ENCODE measurements around the gene SMOC2.

Gene SMOC2

DNA sequence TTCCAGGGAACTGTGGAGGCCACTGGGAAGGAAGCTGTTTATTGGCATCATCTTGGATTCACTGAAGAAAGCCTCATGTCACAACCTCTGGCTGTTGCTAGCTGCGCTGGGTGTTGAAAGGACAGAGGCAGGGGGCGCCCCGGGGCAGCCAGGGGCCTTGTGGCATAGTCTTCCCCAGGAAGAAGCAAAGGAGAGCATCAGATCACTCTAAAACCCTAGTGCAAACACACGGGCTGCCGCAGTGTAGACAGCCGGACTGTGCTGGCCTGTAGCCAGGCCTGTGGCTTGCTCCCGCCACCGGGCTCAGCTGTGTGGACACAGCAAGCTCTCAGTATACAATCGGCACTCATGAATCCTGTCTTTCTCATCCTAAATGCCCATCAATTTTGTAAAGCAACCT, 23.8 kb upstream of the SMOC2 start:
- peak; percentile 22; the same call in 1 of the 2 replicates for TF ChIP-seq RAD21 (IDR thresholded peaks at IDR 0.05; ENCODE audit: low read depth)
- TF ChIP-seq, protein P1, sequence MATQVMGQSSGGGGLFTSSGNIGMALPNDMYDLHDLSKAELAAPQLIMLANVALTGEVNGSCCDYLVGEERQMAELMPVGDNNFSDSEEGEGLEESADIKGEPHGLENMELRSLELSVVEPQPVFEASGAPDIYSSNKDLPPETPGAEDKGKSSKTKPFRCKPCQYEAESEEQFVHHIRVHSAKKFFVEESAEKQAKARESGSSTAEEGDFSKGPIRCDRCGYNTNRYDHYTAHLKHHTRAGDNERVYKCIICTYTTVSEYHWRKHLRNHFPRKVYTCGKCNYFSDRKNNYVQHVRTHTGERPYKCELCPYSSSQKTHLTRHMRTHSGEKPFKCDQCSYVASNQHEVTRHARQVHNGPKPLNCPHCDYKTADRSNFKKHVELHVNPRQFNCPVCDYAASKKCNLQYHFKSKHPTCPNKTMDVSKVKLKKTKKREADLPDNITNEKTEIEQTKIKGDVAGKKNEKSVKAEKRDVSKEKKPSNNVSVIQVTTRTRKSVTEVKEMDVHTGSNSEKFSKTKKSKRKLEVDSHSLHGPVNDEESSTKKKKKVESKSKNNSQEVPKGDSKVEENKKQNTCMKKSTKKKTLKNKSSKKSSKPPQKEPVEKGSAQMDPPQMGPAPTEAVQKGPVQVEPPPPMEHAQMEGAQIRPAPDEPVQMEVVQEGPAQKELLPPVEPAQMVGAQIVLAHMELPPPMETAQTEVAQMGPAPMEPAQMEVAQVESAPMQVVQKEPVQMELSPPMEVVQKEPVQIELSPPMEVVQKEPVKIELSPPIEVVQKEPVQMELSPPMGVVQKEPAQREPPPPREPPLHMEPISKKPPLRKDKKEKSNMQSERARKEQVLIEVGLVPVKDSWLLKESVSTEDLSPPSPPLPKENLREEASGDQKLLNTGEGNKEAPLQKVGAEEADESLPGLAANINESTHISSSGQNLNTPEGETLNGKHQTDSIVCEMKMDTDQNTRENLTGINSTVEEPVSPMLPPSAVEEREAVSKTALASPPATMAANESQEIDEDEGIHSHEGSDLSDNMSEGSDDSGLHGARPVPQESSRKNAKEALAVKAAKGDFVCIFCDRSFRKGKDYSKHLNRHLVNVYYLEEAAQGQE (IDR thresholded peaks at IDR 0.05; ENCODE audit: low read depth): no peak

DNA sequence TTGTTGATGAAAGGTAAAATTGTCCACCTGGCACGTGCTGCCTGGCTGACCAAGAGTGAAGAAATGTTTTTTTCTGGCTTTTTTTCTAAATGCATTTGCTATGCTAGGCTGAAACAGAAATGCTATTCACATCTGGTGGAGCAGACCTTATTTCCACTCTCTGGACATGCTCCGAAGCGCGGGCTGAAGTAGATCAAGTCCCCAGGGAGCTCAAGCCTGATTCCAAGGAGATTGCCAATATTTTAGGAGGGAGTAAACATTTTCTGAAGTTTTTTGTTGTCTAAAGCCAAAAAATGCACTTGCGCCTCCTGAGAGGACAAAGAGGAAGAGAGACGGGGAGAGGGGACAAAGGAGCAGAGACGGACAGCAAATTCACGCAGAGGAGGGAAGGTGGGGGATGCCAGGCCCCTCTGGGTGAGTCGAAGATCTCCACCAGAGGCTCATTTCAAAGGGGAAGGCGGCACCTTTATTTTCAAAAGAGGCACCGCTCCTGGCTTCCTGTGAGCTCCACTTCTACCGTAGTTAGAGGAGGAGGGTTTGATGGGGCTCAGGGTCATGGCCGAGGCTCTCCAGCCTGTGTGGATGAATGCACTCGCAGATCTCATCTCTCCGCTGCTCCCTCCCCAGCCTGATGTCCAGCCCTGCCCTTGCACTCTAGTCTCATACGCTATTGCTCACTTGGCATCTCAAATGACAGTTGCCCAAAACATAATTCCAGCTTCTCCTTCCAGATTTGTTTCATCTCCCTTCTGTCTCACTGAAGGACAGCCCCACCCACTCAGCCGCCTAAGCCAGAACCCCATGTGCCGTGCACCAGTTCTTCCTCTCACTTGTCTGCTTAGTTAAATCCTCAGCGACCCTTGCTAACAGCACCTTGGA, 23.1 kb upstream of the SMOC2 start:
- no peak for TF ChIP-seq EP300 (IDR thresholded peaks at IDR 0.05; ENCODE audit: borderline replicate concordance)
- TF ChIP-seq TCF12 (IDR thresholded peaks at IDR 0.05; ENCODE audit: low read depth): no peak
- TF ChIP-seq, protein P2, sequence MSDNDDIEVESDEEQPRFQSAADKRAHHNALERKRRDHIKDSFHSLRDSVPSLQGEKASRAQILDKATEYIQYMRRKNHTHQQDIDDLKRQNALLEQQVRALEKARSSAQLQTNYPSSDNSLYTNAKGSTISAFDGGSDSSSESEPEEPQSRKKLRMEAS (IDR thresholded peaks at IDR 0.05): no peak
- TF ChIP-seq, protein P3, sequence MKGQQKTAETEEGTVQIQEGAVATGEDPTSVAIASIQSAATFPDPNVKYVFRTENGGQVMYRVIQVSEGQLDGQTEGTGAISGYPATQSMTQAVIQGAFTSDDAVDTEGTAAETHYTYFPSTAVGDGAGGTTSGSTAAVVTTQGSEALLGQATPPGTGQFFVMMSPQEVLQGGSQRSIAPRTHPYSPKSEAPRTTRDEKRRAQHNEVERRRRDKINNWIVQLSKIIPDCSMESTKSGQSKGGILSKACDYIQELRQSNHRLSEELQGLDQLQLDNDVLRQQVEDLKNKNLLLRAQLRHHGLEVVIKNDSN (IDR thresholded peaks at IDR 0.05): no peak
- no peak for TF ChIP-seq NFIC (IDR thresholded peaks at IDR 0.05)
- no peak for TF ChIP-seq TAF1 (IDR thresholded peaks at IDR 0.05; ENCODE audit: low read depth)
- no peak for TF ChIP-seq TEAD4 (IDR thresholded peaks at IDR 0.05)
- TF ChIP-seq YY1 (IDR thresholded peaks at IDR 0.05; ENCODE audit: low read depth): no peak
- TF ChIP-seq CREB1 (IDR thresholded peaks at IDR 0.05; ENCODE audit: low read depth): no peak
- no peak for TF ChIP-seq ZBTB7A (IDR thresholded peaks at IDR 0.05; ENCODE audit: low read depth)

DNA sequence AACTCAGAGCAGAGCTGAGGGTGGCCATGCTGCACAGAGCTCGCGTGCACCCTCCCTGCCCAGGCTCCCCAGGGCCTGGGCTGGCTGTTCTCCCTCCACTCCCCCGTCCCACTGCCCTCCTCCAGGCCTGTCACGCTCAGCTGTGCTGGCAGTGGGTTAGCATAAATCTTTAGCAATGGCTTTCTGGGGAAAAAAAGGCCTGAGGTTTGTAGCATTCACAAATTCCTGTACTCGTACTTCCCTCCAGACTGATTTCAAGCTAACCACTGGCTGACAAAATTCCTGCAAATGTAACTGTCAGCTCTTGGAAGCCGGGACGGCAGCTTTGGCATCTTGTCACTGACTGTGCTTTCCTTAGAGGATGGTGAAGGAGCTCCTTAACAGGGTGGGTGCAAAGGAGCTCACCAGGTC, 22.3 kb upstream of the SMOC2 start:
- no peak for TF ChIP-seq ZBTB7A (IDR thresholded peaks at IDR 0.05; ENCODE audit: low read depth)
- TF ChIP-seq EGR1 (IDR thresholded peaks at IDR 0.05): no peak
- TF ChIP-seq YY1 (IDR thresholded peaks at IDR 0.05; ENCODE audit: low read depth): no peak
- TF ChIP-seq RAD21 (IDR thresholded peaks at IDR 0.05; ENCODE audit: low read depth): no peak

DNA sequence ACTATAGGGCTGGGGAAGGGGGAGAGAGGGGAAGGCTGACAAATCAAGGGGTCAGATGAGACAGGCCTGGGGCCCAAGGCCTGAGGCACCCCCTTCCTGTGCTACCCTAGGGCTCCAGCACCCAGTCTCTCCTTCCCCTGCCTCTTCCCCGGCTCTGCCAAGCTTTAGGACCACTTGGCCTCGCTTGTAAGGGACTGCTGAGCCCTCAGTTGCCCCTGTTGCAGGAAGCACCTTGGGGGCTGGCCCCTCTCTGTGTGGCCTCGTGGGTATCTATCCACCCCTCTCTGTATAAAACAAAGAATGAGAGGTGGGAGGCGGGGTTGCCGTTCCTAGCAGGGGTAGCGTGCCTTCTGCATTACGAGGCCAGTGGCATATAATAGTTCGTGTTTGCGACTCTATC, 21.4 kb upstream of the SMOC2 start:
- no peak for TF ChIP-seq TCF12 (IDR thresholded peaks at IDR 0.05; ENCODE audit: low read depth)
- TF ChIP-seq NFIC (IDR thresholded peaks at IDR 0.05): no peak
- TF ChIP-seq, protein P2 (IDR thresholded peaks at IDR 0.05): no peak
- no peak for TF ChIP-seq FOXM1 (IDR thresholded peaks at IDR 0.05; ENCODE audit: borderline replicate concordance, low read depth)
- TF ChIP-seq, protein P1 (IDR thresholded peaks at IDR 0.05; ENCODE audit: low read depth): no peak
- no peak for TF ChIP-seq YY1 (IDR thresholded peaks at IDR 0.05; ENCODE audit: low read depth)
- no peak for TF ChIP-seq TEAD4 (IDR thresholded peaks at IDR 0.05)
- no peak for TF ChIP-seq CREB1 (IDR thresholded peaks at IDR 0.05; ENCODE audit: low read depth)
- TF ChIP-seq, protein P3 (IDR thresholded peaks at IDR 0.05): no peak
- no peak for TF ChIP-seq TAF1 (IDR thresholded peaks at IDR 0.05; ENCODE audit: low read depth)
- TF ChIP-seq ZBTB7A (IDR thresholded peaks at IDR 0.05; ENCODE audit: low read depth): no peak

DNA sequence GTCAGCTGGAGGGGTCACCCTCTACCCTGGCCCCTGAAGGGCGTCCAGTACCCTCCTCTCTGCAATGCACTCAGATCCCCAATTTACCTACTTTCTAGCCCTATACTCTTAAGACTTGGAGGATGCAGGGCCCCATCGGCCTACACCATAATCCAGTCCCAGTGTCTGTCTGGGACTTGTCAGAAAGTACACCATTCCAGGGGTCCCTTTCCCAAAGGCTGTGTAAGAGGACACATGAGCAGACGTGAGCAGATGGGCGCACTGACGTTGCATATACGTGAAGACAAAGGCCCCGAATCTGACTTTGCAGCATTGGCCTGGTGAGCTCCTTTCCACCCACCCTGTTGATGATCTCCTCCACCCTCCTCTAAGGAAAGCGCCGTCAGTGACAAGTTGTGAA, 20.9 kb upstream of the SMOC2 start:
- TF ChIP-seq, protein P2 (IDR thresholded peaks at IDR 0.05): no peak
- TF ChIP-seq, protein P3 (IDR thresholded peaks at IDR 0.05): no peak
- no peak for TF ChIP-seq CREB1 (IDR thresholded peaks at IDR 0.05; ENCODE audit: low read depth)
- no peak for TF ChIP-seq NFIC (IDR thresholded peaks at IDR 0.05)
- TF ChIP-seq, protein P1 (IDR thresholded peaks at IDR 0.05; ENCODE audit: low read depth): no peak
- TF ChIP-seq EGR1 (IDR thresholded peaks at IDR 0.05): no peak
- no peak for TF ChIP-seq ZBTB7A (IDR thresholded peaks at IDR 0.05; ENCODE audit: low read depth)
- no peak for TF ChIP-seq TEAD4 (IDR thresholded peaks at IDR 0.05)
- TF ChIP-seq FOXM1 (IDR thresholded peaks at IDR 0.05; ENCODE audit: borderline replicate concordance, low read depth): no peak
- TF ChIP-seq EP300 (IDR thresholded peaks at IDR 0.05; ENCODE audit: borderline replicate concordance): no peak
- TF ChIP-seq TAF1 (IDR thresholded peaks at IDR 0.05; ENCODE audit: low read depth): no peak
- no peak for TF ChIP-seq TCF12 (IDR thresholded peaks at IDR 0.05; ENCODE audit: low read depth)
- no peak for TF ChIP-seq YY1 (IDR thresholded peaks at IDR 0.05; ENCODE audit: low read depth)
